Esophagus (tissue), 2 donors: ENCODE data around the gene CALHM5. TPM values are rescaled to one million over a fixed set of nuclear protein-coding genes. Genes with fewer than 3 reads are reported as not detected.

Experiments used
- H3K27ac ChIP-seq, 2 donors: one replicate each; pipeline ENCODE4 v1.5.1; 2013; ENCODE audit warnings: low read depth in 2 of 2, mild to moderate bottlenecking in 2 of 2, inconsistent platforms in 1 of 2, low read length in 1 of 2, moderate library complexity in 1 of 2
- H3K27me3 ChIP-seq, 2 donors: one replicate each; pipeline ENCODE4 v1.6.1; 2013; ENCODE audit warnings: low read length in 2 of 2, control low read depth in 1 of 2, mild to moderate bottlenecking in 1 of 2; ENCODE audit not compliant: insufficient read depth in 2 of 2, control insufficient read depth in 1 of 2
- H3K36me3 ChIP-seq, 2 donors: one replicate each; pipeline ENCODE4 v1.6.1; 2013; ENCODE audit warnings: low read length in 1 of 2; ENCODE audit not compliant: control insufficient read depth in 2 of 2, insufficient read depth in 2 of 2
- H3K4me1 ChIP-seq, 2 donors: one replicate each; pipeline ENCODE4 v1.6.1; 2013; ENCODE audit warnings: low read length in 1 of 2; ENCODE audit not compliant: control insufficient read depth in 2 of 2, insufficient read depth in 2 of 2
- H3K4me3 ChIP-seq, 2 donors: one replicate each; pipeline ENCODE4 v1.5.1; 2013; ENCODE audit warnings: low read length in 2 of 2, mild to moderate bottlenecking in 2 of 2, low read depth in 1 of 2, moderate library complexity in 1 of 2
- H3K9me3 ChIP-seq, 2 donors: one replicate each; pipeline ENCODE4 v1.6.1; 2013; ENCODE audit warnings: mild to moderate bottlenecking in 2 of 2, low read depth in 1 of 2, low read length in 1 of 2, moderate library complexity in 1 of 2; ENCODE audit not compliant: control insufficient read depth in 2 of 2, insufficient read depth in 1 of 2
- WGBS, 2 donors: extraction: QIAGEN DNeasy Blood & Tissue Kit; methylation state at CpG; one replicate each; pipeline ENCODE4 v1.1.7; 2013; 5-methylcytosine and 5-hydroxymethylcytosine counted together
- polyA plus RNA-seq, 2 donors: library from polyadenylated mRNA; stranded (reverse); fragments of 200-250 nt; gene quantifications; one replicate each; pipeline ENCODE4 v1.2.3, GENCODE V29; 2013
- donor health status: healthy with polysubstance abuse.
- donor health status: Bipolar disorder and iron deficiency.

CALHM5 gene
- polyA plus RNA-seq, 2 donors = 0.12 to 0.21 TPM

- Histone ChIP-seq H3K9me3 (no peaks in the 10 kb centered on the region), H3K27me3 (no peaks in the 10 kb centered on the region), H3K4me1 (no peaks in the 10 kb centered on the region), H3K4me3 (no peak overlapping the region), H3K36me3 (no peaks in the 10 kb centered on the region), H3K27ac (no peak overlapping the region)
- WGBS, 2 donors = 7 to 8% methylated on average over 4 of the region's 4 CpGs
Measured at GRCh38 chr6:116536216-116536621, 24.8 kb downstream of the CALHM5 start.

- Histone ChIP-seq H3K4me1 (no peaks in the 10 kb centered on the region), H3K27me3 (no peaks in the 10 kb centered on the region), H3K27ac (no peak overlapping the region)
Measured at GRCh38 chr6:116542426-116542825, 31.0 kb downstream of the CALHM5 start.

GRCh38 chr6:116543149-116543548 lies 31.7 kb downstream of the CALHM5 start:
- no peaks in the 10 kb centered on the region for H3K9me3 ChIP-seq
- H3K27ac ChIP-seq = no peak overlapping the region
- H3K4me3 ChIP-seq = no peak overlapping the region
- no peaks in the 10 kb centered on the region for H3K27me3 ChIP-seq
- no peaks in the 10 kb centered on the region for H3K36me3 ChIP-seq
- no peaks in the 10 kb centered on the region for H3K4me1 ChIP-seq

More at GRCh38 chr6:116542426-116542825, 31.0 kb downstream of the CALHM5 start:
- no peaks in the 10 kb centered on the region for H3K36me3 ChIP-seq
- H3K9me3 ChIP-seq = no peaks in the 10 kb centered on the region
- H3K4me3 ChIP-seq = no peak overlapping the region

GRCh38 chr6:116545651-116546050 lies 34.2 kb downstream of the CALHM5 start, which contains the start of gene TRAPPC3L:
TRAPPC3L (minus strand) TSS chr6:116545684; CDS start chr6:116545514, 170 bp downstream.
- Histone ChIP-seq H3K9me3 (no peaks in the 10 kb centered on the region), H3K36me3 (no peaks in the 10 kb centered on the region), H3K4me1 (no peaks in the 10 kb centered on the region), H3K4me3 (no peak within 1 kb of the TSS), H3K27ac (no peak within 1 kb of the TSS), H3K27me3 (no peaks in the 10 kb centered on the region)
- WGBS, 2 donors = 40 to 45% methylated on average over 4 of the region's 4 CpGs

GRCh38 chr6:116547358-116547757 lies 35.9 kb downstream of the CALHM5 start:
- WGBS, 2 donors = 88 to 90% methylated on average over 6 of the region's 6 CpGs

GRCh38 chr6:116550796-116551195 lies 39.4 kb downstream of the CALHM5 start:
- H3K9me3 ChIP-seq = no peaks in the 10 kb centered on the region
- no peaks in the 10 kb centered on the region for H3K36me3 ChIP-seq
- H3K27me3 ChIP-seq = no peaks in the 10 kb centered on the region
- 45 to 48% methylated on average over 4 of the region's 4 CpGs for WGBS, 2 donors
- H3K4me1 ChIP-seq = no peaks in the 10 kb centered on the region
- H3K27ac ChIP-seq = no peak overlapping the region
- H3K4me3 ChIP-seq = no peak overlapping the region

More at GRCh38 chr6:116547358-116547757, 35.9 kb downstream of the CALHM5 start:
- H3K27ac ChIP-seq = no peak overlapping the region
- H3K36me3 ChIP-seq = no peaks in the 10 kb centered on the region
- H3K9me3 ChIP-seq = no peaks in the 10 kb centered on the region
- no peaks in the 10 kb centered on the region for H3K27me3 ChIP-seq
- no peaks in the 10 kb centered on the region for H3K4me1 ChIP-seq
- no peak overlapping the region for H3K4me3 ChIP-seq

GRCh38 chr6:116553451-116553850 lies 42.0 kb downstream of the CALHM5 start, which contains the start of gene CALHM4:
CALHM4 (plus strand) TSS chr6:116553751; CDS start chr6:116553794, 43 bp downstream.
- no peak within 1 kb of the TSS for H3K27ac ChIP-seq
- no peak within 1 kb of the TSS for H3K4me3 ChIP-seq
- H3K4me1 ChIP-seq = peaks cover 0 to 3% of the 10 kb centered on the region in 2 donors

GRCh38 chr6:116556065-116556464 lies 44.6 kb downstream of the CALHM5 start:
- H3K4me1 ChIP-seq = peaks cover 0 to 3% of the 10 kb centered on the region in 2 donors

More at GRCh38 chr6:116553451-116553850, 42.0 kb downstream of the CALHM5 start, which contains the start of gene CALHM4:
- Histone ChIP-seq H3K36me3 (no peaks in the 10 kb centered on the region), H3K9me3 (no peaks in the 10 kb centered on the region), H3K27me3 (no peaks in the 10 kb centered on the region)

GRCh38 chr6:116556814-116557415 lies 45.5 kb downstream of the CALHM5 start:
- Histone ChIP-seq H3K4me1 (peaks cover 0 to 3% of the 10 kb centered on the region in 2 donors), H3K27me3 (no peaks in the 10 kb centered on the region), H3K36me3 (no peaks in the 10 kb centered on the region), H3K27ac (no peak overlapping the region), H3K4me3 (no peak overlapping the region), H3K9me3 (no peaks in the 10 kb centered on the region)
- WGBS, 2 donors = 89 to 90% methylated on average over 5 of the region's 5 CpGs

More at GRCh38 chr6:116556065-116556464, 44.6 kb downstream of the CALHM5 start:
- no peak overlapping the region for H3K27ac ChIP-seq
- 46 to 64% methylated on average over 1 of the region's 1 CpG for WGBS, 2 donors
- H3K9me3 ChIP-seq = no peaks in the 10 kb centered on the region
- H3K27me3 ChIP-seq = no peaks in the 10 kb centered on the region
- H3K4me3 ChIP-seq = no peak overlapping the region
- H3K36me3 ChIP-seq = no peaks in the 10 kb centered on the region

GRCh38 chr6:116557893-116558292 lies 46.5 kb downstream of the CALHM5 start:
- no peaks in the 10 kb centered on the region for H3K27me3 ChIP-seq
- H3K36me3 ChIP-seq = no peaks in the 10 kb centered on the region
- H3K27ac ChIP-seq = no peak overlapping the region
- H3K4me1 ChIP-seq = peaks cover 0 to 3% of the 10 kb centered on the region in 2 donors
- H3K9me3 ChIP-seq = no peaks in the 10 kb centered on the region
- H3K4me3 ChIP-seq = no peak overlapping the region
- 20 to 23% methylated on average over 5 of the region's 5 CpGs for WGBS, 2 donors
